Keratinocyte (primary cell): ENCODE measurements around the gene MXI1. TPM values are rescaled to one million over a fixed set of nuclear protein-coding genes. Genes with fewer than 3 reads are reported as not detected.

Source experiments
- DNase-seq: peaks from one replicate; pipeline ENCODE4 v3.0.0-alpha.2; 2011; ENCODE audit warnings: low read depth, missing footprints, low spot score
- FAIRE-seq: peaks from 2 replicates; lab custom pipeline; 2011; peaks lifted over from hg19 to GRCh38; lab: Jason Lieb, UNC
- H2AFZ ChIP-seq: 2 replicates; pipeline ENCODE4 v1.6.0; 2012; ENCODE audit warnings: low read length, control low read depth, inconsistent platforms; ENCODE audit not compliant: control insufficient read depth
- H3K27ac ChIP-seq: 2 replicates; pipeline ENCODE4 v1.5.1; 2011; ENCODE audit warnings: low read length; ENCODE audit not compliant: control insufficient read depth, insufficient read depth
- H3K27me3 ChIP-seq: 3 replicates; pipeline ENCODE4 v1.6.0; 2011; ENCODE audit warnings: low read length; ENCODE audit not compliant: control insufficient read depth, insufficient read depth; ENCODE audit errors: extremely low read depth
- H3K36me3 ChIP-seq, 2 experiments: 2 replicates in 1 of 2; 3 replicates in 1 of 2; pipeline ENCODE4 v1.5.1; 2011; ENCODE audit warnings: low read length in 2 of 2, mild to moderate bottlenecking in 1 of 2; ENCODE audit not compliant: control insufficient read depth in 2 of 2, insufficient read depth in 2 of 2; ENCODE audit errors: extremely low read depth in 1 of 2
- H3K4me1 ChIP-seq: 3 replicates; pipeline ENCODE4 v1.5.1; 2011; ENCODE audit warnings: low read length; ENCODE audit not compliant: control insufficient read depth, insufficient read depth; ENCODE audit errors: extremely low read depth
- H3K4me2 ChIP-seq: 3 replicates; pipeline ENCODE4 v1.6.0; 2011; ENCODE audit warnings: low read depth, low read length; ENCODE audit not compliant: control insufficient read depth, insufficient read depth; ENCODE audit errors: extremely low read depth
- H3K4me3 ChIP-seq, 3 experiments: fragments of 200-600 bp in 1 of 3; sonication (generic) in 1 of 3; 2 replicates in 2 of 3; 3 replicates in 1 of 3; pipeline ENCODE4 v1.5.1; 2011 to 2016; ENCODE audit warnings: low read length in 3 of 3, mild to moderate bottlenecking in 3 of 3, control low read depth in 2 of 3, inconsistent platforms in 1 of 3, low read depth in 1 of 3, mixed read lengths in 1 of 3, mixed run types in 1 of 3, moderate library complexity in 1 of 3; ENCODE audit not compliant: control insufficient read depth in 2 of 3, insufficient read depth in 2 of 3; ENCODE audit errors: extremely low read depth in 1 of 3
- H3K79me2 ChIP-seq: 2 replicates; pipeline ENCODE4 v1.6.0; 2012; ENCODE audit warnings: low read length; ENCODE audit not compliant: control insufficient read depth, insufficient read depth
- H3K9ac ChIP-seq: 3 replicates; pipeline ENCODE4 v1.6.0; 2011; ENCODE audit warnings: low read length; ENCODE audit not compliant: control insufficient read depth, insufficient read depth; ENCODE audit errors: extremely low read depth
- H3K9me1 ChIP-seq: 3 replicates; pipeline ENCODE4 v1.6.0; 2011; ENCODE audit warnings: low read length; ENCODE audit not compliant: control insufficient read depth, insufficient read depth; ENCODE audit errors: extremely low read depth
- H3K9me3 ChIP-seq: 2 replicates; pipeline ENCODE4 v1.5.1; 2012; ENCODE audit warnings: low read depth, low read length; ENCODE audit not compliant: control insufficient read depth
- H4K20me1 ChIP-seq: 3 replicates; pipeline ENCODE4 v1.6.0; 2011; ENCODE audit warnings: low read length; ENCODE audit not compliant: control insufficient read depth, insufficient read depth; ENCODE audit errors: extremely low read depth
- EZH2 ChIP-seq: IDR thresholded peaks from one replicate; pipeline ENCODE4 v1.6.1; 2012; ENCODE audit warnings: inconsistent platforms, mild to moderate bottlenecking, low read length, moderate library complexity
- dilution Hi-C: fragments of 300-500 bp; cut with MboI; formaldehyde crosslinking; loops from one replicate; pipeline ENCODE4 v1.7.0; 2020; ENCODE audit warnings: low sequenced_read_pairs; ENCODE audit not compliant: extremely low pct_ligation_motif_present
- polyA plus RNA-seq, 5 experiments: library from polyadenylated mRNA; depleted of rRNA in 3 of 5; stranded (reverse) in 3 of 5; stranded (forward) in 1 of 5; unstranded in 1 of 5; fragments of >200 nt; gene quantifications; 1 replicate in 1 of 5; 2 replicates in 3 of 5; 3 replicates in 1 of 5; pipeline versions ENCODE4 v1.2.1 to v1.2.3, GENCODE V29; 2011 to 2012; ENCODE audit warnings: missing spikeins in 2 of 5, low read depth in 1 of 5, low replicate concordance in 1 of 5
- TF ChIP-seq, protein P1 (sequence below), 3 experiments: IDR thresholded peaks in 1 of 3; conservative IDR thresholded peaks in 1 of 3; optimal IDR thresholded peaks in 1 of 3; 2 replicates in 2 of 3; 3 replicates in 1 of 3; pipeline versions ENCODE3 to v1.5.1; 2011; ENCODE audit warnings: low read length in 3 of 3, mild to moderate bottlenecking in 3 of 3, moderate library complexity in 2 of 3, control low read depth in 1 of 3, inconsistent platforms in 1 of 3; ENCODE audit not compliant: insufficient read depth in 2 of 3; ENCODE audit errors: extremely low read depth in 1 of 3

MXI1 gene
- polyA plus RNA-seq, 1 donor (not counting 4 experiments of a cell fraction or from before 2014, with no cell fraction given): 17.8 TPM

DNA sequence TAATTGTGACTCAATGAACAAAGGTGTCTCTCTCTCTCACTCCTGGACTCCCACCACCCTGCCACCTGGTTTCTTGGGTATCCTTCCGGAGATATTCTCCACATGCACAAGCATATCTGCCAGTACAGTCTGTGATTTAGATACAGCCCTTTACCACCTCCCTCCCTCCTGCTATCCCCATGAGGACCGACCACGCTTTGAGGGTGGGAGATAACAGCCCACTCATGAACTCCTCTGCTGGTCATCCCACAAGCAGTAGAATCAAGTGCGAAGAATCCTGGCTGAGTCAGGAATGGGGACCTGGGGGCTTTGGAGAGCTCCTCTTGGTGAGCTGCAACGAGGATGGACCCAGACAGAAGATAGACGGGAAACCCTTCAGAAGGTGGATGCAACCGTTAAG, 28.2 kb upstream of the MXI1 start:
- Histone ChIP-seq H3K9ac (no peak overlapping the region), H4K20me1 (no peaks in the 10 kb centered on the region), H3K36me3 (no peaks in the 10 kb centered on the region), H2AFZ (no peak overlapping the region), H3K9me1 (no peaks in the 10 kb centered on the region), H3K79me2 (no peaks in the 10 kb centered on the region), H3K4me2 (no peak overlapping the region), H3K27me3 (no peaks in the 10 kb centered on the region), H3K9me3 (no peaks in the 10 kb centered on the region), H3K27ac (no peak overlapping the region), H3K4me1 (peaks cover 8% of the 10 kb centered on the region), H3K4me3 (no peak overlapping the region)
- FAIRE-seq: no peak
- DNase-seq: no peak
- TF ChIP-seq, protein P1, sequence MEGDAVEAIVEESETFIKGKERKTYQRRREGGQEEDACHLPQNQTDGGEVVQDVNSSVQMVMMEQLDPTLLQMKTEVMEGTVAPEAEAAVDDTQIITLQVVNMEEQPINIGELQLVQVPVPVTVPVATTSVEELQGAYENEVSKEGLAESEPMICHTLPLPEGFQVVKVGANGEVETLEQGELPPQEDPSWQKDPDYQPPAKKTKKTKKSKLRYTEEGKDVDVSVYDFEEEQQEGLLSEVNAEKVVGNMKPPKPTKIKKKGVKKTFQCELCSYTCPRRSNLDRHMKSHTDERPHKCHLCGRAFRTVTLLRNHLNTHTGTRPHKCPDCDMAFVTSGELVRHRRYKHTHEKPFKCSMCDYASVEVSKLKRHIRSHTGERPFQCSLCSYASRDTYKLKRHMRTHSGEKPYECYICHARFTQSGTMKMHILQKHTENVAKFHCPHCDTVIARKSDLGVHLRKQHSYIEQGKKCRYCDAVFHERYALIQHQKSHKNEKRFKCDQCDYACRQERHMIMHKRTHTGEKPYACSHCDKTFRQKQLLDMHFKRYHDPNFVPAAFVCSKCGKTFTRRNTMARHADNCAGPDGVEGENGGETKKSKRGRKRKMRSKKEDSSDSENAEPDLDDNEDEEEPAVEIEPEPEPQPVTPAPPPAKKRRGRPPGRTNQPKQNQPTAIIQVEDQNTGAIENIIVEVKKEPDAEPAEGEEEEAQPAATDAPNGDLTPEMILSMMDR (optimal IDR thresholded peaks at IDR 0.05 in 1 of 3, IDR thresholded peaks at IDR 0.05 in 1 of 3, conservative IDR thresholded peaks at IDR 0.05 in 1 of 3; ENCODE audit: extremely low read depth in 1 of 3, insufficient read depth in 2 of 3, low read length in 3 of 3): no peak
- TF ChIP-seq EZH2: no peak
- dilution Hi-C loops: no loop called here

DNA sequence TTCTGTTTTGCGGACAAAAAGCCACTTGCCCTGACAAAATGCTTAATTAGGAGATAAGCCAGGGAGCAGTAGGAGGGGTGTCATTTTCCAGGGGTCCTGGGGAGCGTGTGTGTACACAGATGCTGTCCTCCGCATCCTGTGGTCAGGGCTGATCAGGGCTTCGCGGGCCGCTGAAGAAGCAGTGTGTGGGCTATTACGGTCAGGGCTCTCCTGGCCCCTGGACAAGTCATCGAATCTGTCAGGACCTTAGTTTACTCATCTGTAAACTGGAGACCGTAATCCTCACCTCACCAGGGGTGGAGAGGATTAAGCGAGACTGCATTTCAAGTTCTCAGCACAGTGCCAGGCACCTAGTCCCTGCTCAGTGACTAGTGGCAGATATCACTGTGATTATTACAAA, 26.0 kb upstream of the MXI1 start:
- Histone ChIP-seq H3K27ac (no peak overlapping the region), H3K4me2 (no peak overlapping the region), H3K4me1 (no peaks in the 10 kb centered on the region), H3K9ac (no peak overlapping the region), H4K20me1 (no peaks in the 10 kb centered on the region), H3K9me1 (no peaks in the 10 kb centered on the region), H2AFZ (no peak overlapping the region), H3K36me3 (no peaks in the 10 kb centered on the region), H3K9me3 (no peaks in the 10 kb centered on the region), H3K79me2 (no peaks in the 10 kb centered on the region), H3K27me3 (no peaks in the 10 kb centered on the region), H3K4me3 (no peak overlapping the region)
- dilution Hi-C loops: no loop called here
- no peak for FAIRE-seq
- no peak for DNase-seq
- TF ChIP-seq, protein P1 (optimal IDR thresholded peaks at IDR 0.05 in 1 of 3, IDR thresholded peaks at IDR 0.05 in 1 of 3, conservative IDR thresholded peaks at IDR 0.05 in 1 of 3; ENCODE audit: extremely low read depth in 1 of 3, insufficient read depth in 2 of 3, low read length in 3 of 3): no peak
